SK-N-SH (cell line): Measurements from ENCODE around the gene TNFRSF21.

Experiments used
- CTCF ChIP-seq: fragments of 200-600 bp; sonication (generic); IDR thresholded peaks from 2 replicates; pipeline ENCODE4 v1.6.1; 2017; ENCODE audit warnings: antibody characterized with exemption, mild to moderate bottlenecking, moderate library complexity
- EZH2phosphoT487 ChIP-seq: fragments of 200-600 bp; sonication (generic); IDR thresholded peaks from 2 replicates; pipeline ENCODE4 v1.6.1; 2017; ENCODE audit warnings: low read depth, mixed run types, mild to moderate bottlenecking, antibody characterized with exemption, moderate library complexity, borderline replicate concordance
- GATA2 ChIP-seq: sonication (generic); formaldehyde crosslinking; IDR thresholded peaks from 2 replicates; pipeline ENCODE4 v1.5.0; 2020; ENCODE audit warnings: mild to moderate bottlenecking, missing genetic modification reagents
- POLR2AphosphoS5 ChIP-seq: IDR thresholded peaks from 2 replicates; pipeline ENCODE4 v1.6.1; 2012; ENCODE audit warnings: low read depth, low read length

- TF ChIP-seq EZH2phosphoT487 (no peak), CTCF (no peak), POLR2AphosphoS5 (no peak), GATA2 (no peak)
These were observed 56.6 kb downstream of the TNFRSF21 start for GRCh38 chr6:47253136-47253535.
